Endothelial cell of umbilical vein (primary cell): ENCODE results near the gene DCLK1. TPM values are rescaled to one million over a fixed set of nuclear protein-coding genes. Genes with fewer than 3 reads are reported as not detected.

Experiments
- BruUV-seq: library from RNA; stranded (reverse); fragments of 400-500 nt; replicated peaks from 2 replicates; lab custom pipeline; 2021; lab: Mats Ljungman, UMichigan
- CTCF ChIA-PET: fragments of 300-600, 350-600 bp; sonication (Branson Sonifier 250); formaldehyde crosslinking; loops from one replicate; lab custom pipeline; 2021; ENCODE audit warnings: antibody characterized with exemption, inconsistent platforms; lab: Charles Lee
- POLR2A ChIA-PET: fragments of 300-600, 350-600 bp; sonication (Branson Sonifier 250); formaldehyde crosslinking; loops from one replicate; lab custom pipeline; 2021; ENCODE audit warnings: antibody characterized with exemption, inconsistent platforms; lab: Charles Lee
- DNase-seq: peaks from one replicate; pipeline ENCODE4 v3.0.0-alpha.2; 2011; ENCODE audit warnings: low read depth, low spot score
- FAIRE-seq: peaks from 2 replicates; lab custom pipeline; 2011; peaks lifted over from hg19 to GRCh38; lab: Jason Lieb, UNC
- H2AFZ ChIP-seq: 2 replicates; pipeline ENCODE4 v1.6.0; 2012; ENCODE audit warnings: low read depth, low read length, control low read depth, inconsistent platforms
- H3K27ac ChIP-seq: 2 replicates; pipeline ENCODE4 v1.5.1; 2011; ENCODE audit warnings: low read depth, mild to moderate bottlenecking, control low read depth, low read length, moderate library complexity; ENCODE audit not compliant: insufficient read depth
- H3K27me3 ChIP-seq, 2 experiments: 2 replicates each; pipeline versions ENCODE4 v1.6.0 to v1.6.1; 2011; ENCODE audit warnings: low read length in 2 of 2, mixed read lengths in 1 of 2; ENCODE audit not compliant: control insufficient read depth in 2 of 2, insufficient read depth in 2 of 2
- H3K36me3 ChIP-seq, 2 experiments: 2 replicates in 1 of 2; 3 replicates in 1 of 2; pipeline ENCODE4 v1.5.1; 2011; ENCODE audit warnings: low read length in 2 of 2, mild to moderate bottlenecking in 1 of 2, moderate library complexity in 1 of 2; ENCODE audit not compliant: control insufficient read depth in 2 of 2, insufficient read depth in 2 of 2; ENCODE audit errors: extremely low read depth in 1 of 2
- H3K4me1 ChIP-seq: 3 replicates; pipeline ENCODE4 v1.5.1; 2011; ENCODE audit warnings: mild to moderate bottlenecking, low read length; ENCODE audit not compliant: control insufficient read depth, insufficient read depth; ENCODE audit errors: extremely low read depth
- H3K4me2 ChIP-seq: 2 replicates; pipeline ENCODE4 v1.6.1; 2011; ENCODE audit warnings: low read length, control low read depth, mixed read lengths; ENCODE audit not compliant: insufficient read depth
- H3K4me3 ChIP-seq, 3 experiments: fragments of 200-600 bp in 1 of 3; sonication (generic), shearing (Covaris generic) in 1 of 3; replicated peaks in 1 of 3; 2 replicates each; pipeline ENCODE4 v1.5.1; 2011 to 2016; ENCODE audit warnings: control low read depth in 3 of 3, low read length in 3 of 3, mild to moderate bottlenecking in 2 of 3, inconsistent platforms in 1 of 3, low read depth in 1 of 3, moderate library complexity in 1 of 3; ENCODE audit not compliant: insufficient read depth in 1 of 3
- H3K79me2 ChIP-seq: 2 replicates; pipeline ENCODE4 v1.6.0; 2012; ENCODE audit warnings: low read length, inconsistent platforms; ENCODE audit not compliant: control insufficient read depth, insufficient read depth
- H3K9ac ChIP-seq: replicated peaks from 2 replicates; pipeline ENCODE3; 2011; ENCODE audit warnings: low read length, control low read depth; ENCODE audit not compliant: insufficient read depth; ENCODE audit errors: extremely low read depth
- H3K9me1 ChIP-seq: replicated peaks from 3 replicates; pipeline ENCODE4 v1.6.0; 2011; ENCODE audit warnings: mild to moderate bottlenecking, low read length; ENCODE audit not compliant: control insufficient read depth, insufficient read depth; ENCODE audit errors: extremely low read depth
- H3K9me3 ChIP-seq: replicated peaks from 2 replicates; pipeline ENCODE4 v1.5.1; 2012; ENCODE audit warnings: low read length, inconsistent platforms; ENCODE audit not compliant: control insufficient read depth, insufficient read depth
- H4K20me1 ChIP-seq: replicated peaks from 2 replicates; pipeline ENCODE3; 2011; ENCODE audit warnings: mild to moderate bottlenecking, low read length; ENCODE audit not compliant: control insufficient read depth, insufficient read depth; ENCODE audit errors: extremely low read depth
- CTCF ChIP-seq, 2 donors: IDR thresholded peaks; 1 replicate in 1 of 2; 2 replicates in 1 of 2; pipeline ENCODE4 v1.5.1; 2011; ENCODE audit warnings: low read length in 2 of 2, mild to moderate bottlenecking in 2 of 2, moderate library complexity in 2 of 2, control low read depth in 1 of 2, inconsistent platforms in 1 of 2, low read depth in 1 of 2; ENCODE audit not compliant: insufficient read depth in 1 of 2; ENCODE audit errors: extremely low read depth in 1 of 2
- EZH2 ChIP-seq: IDR thresholded peaks from 2 replicates; pipeline ENCODE4 v1.6.1; 2012; ENCODE audit warnings: borderline replicate concordance, low read depth, mild to moderate bottlenecking, moderate library complexity, low read length, inconsistent platforms; ENCODE audit not compliant: severe bottlenecking
- FOS ChIP-seq: IDR thresholded peaks from 2 replicates; pipeline ENCODE4 v1.6.1; 2011; ENCODE audit warnings: mild to moderate bottlenecking, low read length, moderate library complexity, borderline replicate concordance; ENCODE audit not compliant: insufficient read depth
- GATA2 ChIP-seq: IDR thresholded peaks from 2 replicates; pipeline ENCODE4 v1.7.0; 2011; ENCODE audit warnings: low read depth, mild to moderate bottlenecking, moderate library complexity, mixed read lengths, low read length; ENCODE audit not compliant: insufficient read length, insufficient read depth
- JUN ChIP-seq: IDR thresholded peaks from 2 replicates; pipeline ENCODE4 v1.6.1; 2011; ENCODE audit warnings: borderline replicate concordance, low read depth; ENCODE audit not compliant: insufficient read length, insufficient read depth
- MAX ChIP-seq: IDR thresholded peaks from 2 replicates; pipeline ENCODE4 v1.6.1; 2011; ENCODE audit not compliant: insufficient read depth, insufficient read length
- MYC ChIP-seq: IDR thresholded peaks from one replicate; pipeline ENCODE4 v1.6.1; 2011; ENCODE audit warnings: mild to moderate bottlenecking, low read depth, low read length
- POLR2A ChIP-seq: IDR thresholded peaks from 2 replicates; pipeline ENCODE4 v1.6.1; 2012; ENCODE audit warnings: low read depth, mild to moderate bottlenecking, control low read depth, low read length
- POLR2AphosphoS5 ChIP-seq: IDR thresholded peaks from 2 replicates; pipeline ENCODE4 v1.6.1; 2012; ENCODE audit warnings: low read depth, mild to moderate bottlenecking, control low read depth, low read length, moderate library complexity; ENCODE audit not compliant: insufficient read depth
- dilution Hi-C: fragments of 300-500 bp; cut with MboI; formaldehyde crosslinking; loops from one replicate; pipeline ENCODE4 v1.15.0; 2019; ENCODE audit warnings: low sequenced_read_pairs; ENCODE audit not compliant: extremely low pct_ligation_motif_present
- intact Hi-C: fragments of 100-400 bp; cut with micrococcal nuclease; formaldehyde crosslinking; loops from one replicate; pipeline ENCODE4 v1.10.0; 2022
- polyA plus RNA-seq, 4 experiments: library from polyadenylated mRNA; depleted of rRNA in 3 of 4; stranded (reverse) in 3 of 4; unstranded in 1 of 4; fragments of >200 nt; gene quantifications; 2 replicates each; pipeline versions ENCODE4 v1.2.1 to v1.2.3, GENCODE V29; 2011 to 2012; ENCODE audit warnings: missing spikeins in 1 of 4
- total RNA-seq: library from RNA; stranded (reverse); gene quantifications from 2 replicates; pipeline ENCODE4 v1.2.3, GENCODE V29; 2021

Gene DCLK1
- total and polyA plus RNA-seq, 2 donors (not counting 3 experiments of a cell fraction or from before 2014, with no cell fraction given) = 0.28 to 3.9 TPM

- CTCF ChIA-PET = no interaction called here
- intact Hi-C loops = no loop called here
- H3K27ac ChIP-seq = no peak overlapping the region
- dilution Hi-C loops = no loop called here
- H3K4me2 ChIP-seq = no peak overlapping the region
- no peak overlapping the region for H3K9ac ChIP-seq
- no peak for FAIRE-seq
- no peaks in the 10 kb centered on the region for H3K4me1 ChIP-seq
- no peaks in the 10 kb centered on the region for H3K79me2 ChIP-seq
- no peak overlapping the region for H3K4me3 ChIP-seq
- no peak overlapping the region for H2AFZ ChIP-seq
- H3K9me3 ChIP-seq = no peaks in the 10 kb centered on the region
- DNase-seq = no peak
- H3K36me3 ChIP-seq = no peaks in the 10 kb centered on the region
- no peaks in the 10 kb centered on the region for H4K20me1 ChIP-seq
- TF ChIP-seq POLR2A = no peak
- no peak for TF ChIP-seq EZH2
- no peak for TF ChIP-seq FOS
- TF ChIP-seq MYC = no peak
- TF ChIP-seq MAX = no peak
- no peak for TF ChIP-seq POLR2AphosphoS5
- TF ChIP-seq JUN = no peak
- TF ChIP-seq GATA2 = no peak
- POLR2A ChIA-PET = no interaction called here
- BruUV-seq = no TSS peak
- no peaks in the 10 kb centered on the region for H3K9me1 ChIP-seq
- H3K27me3 ChIP-seq = no peaks in the 10 kb centered on the region
Measured at GRCh38 chr13:35917252-35917941, 213.8 kb downstream of the DCLK1 start.

GRCh38 chr13:35916146-35916545, 215.0 kb downstream of the DCLK1 start:
- CTCF ChIA-PET = interaction anchor here (0.9 kb wide), 1 partner anchor 14 kb away, joined by 3 read pairs; no protein-coding TSS in a partner anchor

More at GRCh38 chr13:35916146-35916545, 215.0 kb downstream of the DCLK1 start:
- POLR2A ChIA-PET = no interaction called here
- DNase-seq (no peak), FAIRE-seq (no peak)
- no peak overlapping the region for H3K4me3 ChIP-seq
- no peaks in the 10 kb centered on the region for H3K9me3 ChIP-seq
- H3K36me3 ChIP-seq = no peaks in the 10 kb centered on the region
- dilution Hi-C loops = no loop called here
- no peaks in the 10 kb centered on the region for H3K79me2 ChIP-seq
- no peaks in the 10 kb centered on the region for H3K27me3 ChIP-seq
- no peak overlapping the region for H3K9ac ChIP-seq
- no peaks in the 10 kb centered on the region for H4K20me1 ChIP-seq
- intact Hi-C loops = no loop called here
- BruUV-seq = no TSS peak
- no peaks in the 10 kb centered on the region for H3K9me1 ChIP-seq
- no peak overlapping the region for H3K27ac ChIP-seq
- H3K4me2 ChIP-seq = no peak overlapping the region
- H3K4me1 ChIP-seq = no peaks in the 10 kb centered on the region
- TF ChIP-seq FOS (no peak), EZH2 (no peak), GATA2 (no peak), POLR2A (no peak), JUN (no peak), MYC (no peak), CTCF (IDR thresholded peaks at IDR 0.05; ENCODE audit: extremely low read depth in 1 of 2, insufficient read depth in 1 of 2, low read depth in 1 of 2, low read length in 2 of 2) (no peak), MAX (no peak), POLR2AphosphoS5 (no peak)
- H2AFZ ChIP-seq = no peak overlapping the region
